ENCODE measurements around the gene SNX8.

DNA sequence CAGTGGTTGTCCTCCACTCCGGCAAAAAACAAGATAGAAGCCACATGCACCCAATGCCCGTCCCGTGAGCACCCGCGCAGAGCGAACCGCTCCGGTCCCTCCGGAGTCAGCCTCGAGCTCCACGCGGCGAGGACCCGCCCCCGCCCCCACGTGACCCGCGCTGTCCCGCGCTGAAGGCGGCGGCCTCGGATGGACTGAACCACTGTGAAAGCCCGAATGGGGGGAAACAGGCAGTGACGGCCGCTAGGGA, 39.6 kb upstream of the SNX8 start:
- TF ChIP-seq, protein P1, sequence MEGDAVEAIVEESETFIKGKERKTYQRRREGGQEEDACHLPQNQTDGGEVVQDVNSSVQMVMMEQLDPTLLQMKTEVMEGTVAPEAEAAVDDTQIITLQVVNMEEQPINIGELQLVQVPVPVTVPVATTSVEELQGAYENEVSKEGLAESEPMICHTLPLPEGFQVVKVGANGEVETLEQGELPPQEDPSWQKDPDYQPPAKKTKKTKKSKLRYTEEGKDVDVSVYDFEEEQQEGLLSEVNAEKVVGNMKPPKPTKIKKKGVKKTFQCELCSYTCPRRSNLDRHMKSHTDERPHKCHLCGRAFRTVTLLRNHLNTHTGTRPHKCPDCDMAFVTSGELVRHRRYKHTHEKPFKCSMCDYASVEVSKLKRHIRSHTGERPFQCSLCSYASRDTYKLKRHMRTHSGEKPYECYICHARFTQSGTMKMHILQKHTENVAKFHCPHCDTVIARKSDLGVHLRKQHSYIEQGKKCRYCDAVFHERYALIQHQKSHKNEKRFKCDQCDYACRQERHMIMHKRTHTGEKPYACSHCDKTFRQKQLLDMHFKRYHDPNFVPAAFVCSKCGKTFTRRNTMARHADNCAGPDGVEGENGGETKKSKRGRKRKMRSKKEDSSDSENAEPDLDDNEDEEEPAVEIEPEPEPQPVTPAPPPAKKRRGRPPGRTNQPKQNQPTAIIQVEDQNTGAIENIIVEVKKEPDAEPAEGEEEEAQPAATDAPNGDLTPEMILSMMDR (IDR thresholded peaks at IDR 0.05; ENCODE audit: poor library complexity, severe bottlenecking) = no peak
- TF ChIP-seq POLR2AphosphoS5 (IDR thresholded peaks at IDR 0.05) (peak; percentile 58), TAF1 (IDR thresholded peaks at IDR 0.05; ENCODE audit: low read depth) (no peak), EZH2 (IDR thresholded peaks at IDR 0.05; ENCODE audit: borderline replicate concordance, insufficient read depth, low read length, poor library complexity, severe bottlenecking) (no peak), SMC3 (conservative IDR thresholded peaks at IDR 0.05; ENCODE audit: poor library complexity) (peak; percentile 57), EP300 (conservative IDR thresholded peaks at IDR 0.05; ENCODE audit: poor library complexity, severe bottlenecking) (no peak), RAD21 (conservative IDR thresholded peaks at IDR 0.05) (peak; percentile 59)
- TF ChIP-seq, protein P2, sequence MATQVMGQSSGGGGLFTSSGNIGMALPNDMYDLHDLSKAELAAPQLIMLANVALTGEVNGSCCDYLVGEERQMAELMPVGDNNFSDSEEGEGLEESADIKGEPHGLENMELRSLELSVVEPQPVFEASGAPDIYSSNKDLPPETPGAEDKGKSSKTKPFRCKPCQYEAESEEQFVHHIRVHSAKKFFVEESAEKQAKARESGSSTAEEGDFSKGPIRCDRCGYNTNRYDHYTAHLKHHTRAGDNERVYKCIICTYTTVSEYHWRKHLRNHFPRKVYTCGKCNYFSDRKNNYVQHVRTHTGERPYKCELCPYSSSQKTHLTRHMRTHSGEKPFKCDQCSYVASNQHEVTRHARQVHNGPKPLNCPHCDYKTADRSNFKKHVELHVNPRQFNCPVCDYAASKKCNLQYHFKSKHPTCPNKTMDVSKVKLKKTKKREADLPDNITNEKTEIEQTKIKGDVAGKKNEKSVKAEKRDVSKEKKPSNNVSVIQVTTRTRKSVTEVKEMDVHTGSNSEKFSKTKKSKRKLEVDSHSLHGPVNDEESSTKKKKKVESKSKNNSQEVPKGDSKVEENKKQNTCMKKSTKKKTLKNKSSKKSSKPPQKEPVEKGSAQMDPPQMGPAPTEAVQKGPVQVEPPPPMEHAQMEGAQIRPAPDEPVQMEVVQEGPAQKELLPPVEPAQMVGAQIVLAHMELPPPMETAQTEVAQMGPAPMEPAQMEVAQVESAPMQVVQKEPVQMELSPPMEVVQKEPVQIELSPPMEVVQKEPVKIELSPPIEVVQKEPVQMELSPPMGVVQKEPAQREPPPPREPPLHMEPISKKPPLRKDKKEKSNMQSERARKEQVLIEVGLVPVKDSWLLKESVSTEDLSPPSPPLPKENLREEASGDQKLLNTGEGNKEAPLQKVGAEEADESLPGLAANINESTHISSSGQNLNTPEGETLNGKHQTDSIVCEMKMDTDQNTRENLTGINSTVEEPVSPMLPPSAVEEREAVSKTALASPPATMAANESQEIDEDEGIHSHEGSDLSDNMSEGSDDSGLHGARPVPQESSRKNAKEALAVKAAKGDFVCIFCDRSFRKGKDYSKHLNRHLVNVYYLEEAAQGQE (IDR thresholded peaks at IDR 0.05; ENCODE audit: borderline replicate concordance) = no peak

Data from neural cell (in vitro differentiated cells).